ENCODE measurements around the gene RBBP7. TPM values are rescaled to one million over a fixed set of nuclear protein-coding genes. Genes with fewer than 3 reads are reported as not detected.

The RBBP7 gene
- total and polyA plus RNA-seq, 2 of the 8 experiments (the other 6 are each of a cell fraction or from before 2014, with no cell fraction given): 107 to 138 TPM

- Histone ChIP-seq H3K4ac (replicated peaks; ENCODE audit: insufficient read length, low read depth, low read length) (no peak overlapping the region), H3K9ac (replicated peaks in 1 of 4; ENCODE audit: extremely low read depth in 1 of 4, low read depth in 3 of 4, low read length in 3 of 4) (no peak overlapping the region), H2AFZ (ENCODE audit: low read length) (no peak overlapping the region), H2BK15ac (ENCODE audit: low read length) (no peak overlapping the region), H3K79me1 (ENCODE audit: low read depth, low read length) (no peaks in the 10 kb centered on the region), H3K27me3 (replicated peaks in 1 of 4; ENCODE audit: control insufficient read depth in 3 of 4, extremely low read depth in 1 of 4, insufficient read depth in 3 of 4, low read length in 3 of 4) (no peaks in the 10 kb centered on the region), H4K20me1 (replicated peaks in 1 of 2; ENCODE audit: control insufficient read depth in 1 of 2, insufficient read depth in 2 of 2, low read length in 2 of 2) (no peaks in the 10 kb centered on the region), H3K23ac (ENCODE audit: insufficient read length) (no peak overlapping the region), H4K8ac (ENCODE audit: extremely low read depth, insufficient read depth, low read length) (no peak overlapping the region), H4K5ac (ENCODE audit: insufficient read length, low read depth, low read length) (no peak overlapping the region), H3K4me2 (ENCODE audit: insufficient read depth in 1 of 2, low read depth in 2 of 2, low read length in 2 of 2) (no peak overlapping the region), H2BK12ac (ENCODE audit: low read depth, low read length) (no peak overlapping the region), H3K27ac (ENCODE audit: low read depth, low read length) (no peak overlapping the region), H3K9me3 (ENCODE audit: insufficient read depth in 2 of 2, low read depth in 1 of 2, low read length in 1 of 2) (no peaks in the 10 kb centered on the region), H3K18ac (ENCODE audit: extremely low read depth, low read length) (no peak overlapping the region), H2BK5ac (ENCODE audit: low read depth, low read length) (no peak overlapping the region), H3K23me2 (ENCODE audit: low read depth, low read length) (no peaks in the 10 kb centered on the region), H2BK120ac (replicated peaks; ENCODE audit: low read depth, low read length) (no peak overlapping the region), H4K91ac (replicated peaks; ENCODE audit: insufficient read length, low read length) (no peak overlapping the region), H3K79me2 (ENCODE audit: control insufficient read depth in 1 of 2, insufficient read depth in 2 of 2, low read length in 2 of 2) (no peaks in the 10 kb centered on the region), H2AK5ac (ENCODE audit: low read depth, low read length) (no peak overlapping the region), H3K36me3 (ENCODE audit: control insufficient read depth in 2 of 4, insufficient read depth in 4 of 4, low read length in 3 of 4) (no peaks in the 10 kb centered on the region), H3K56ac (replicated peaks; ENCODE audit: insufficient read length, low read depth, low read length) (no peak overlapping the region), H2BK20ac (ENCODE audit: low read length) (no peak overlapping the region), H3K4me1 (replicated peaks in 1 of 4; ENCODE audit: control insufficient read depth in 3 of 4, insufficient read depth in 4 of 4, low read length in 3 of 4) (peaks cover 0 to 4% (median 0%) of the 10 kb centered on the region in 4 experiments; a peak in 3 of 7 replicates), H3K14ac (ENCODE audit: insufficient read length) (no peak overlapping the region), H3K4me3 (ENCODE audit: extremely low read depth in 1 of 4, insufficient read depth in 2 of 4, low read depth in 3 of 4, low read length in 4 of 4) (no peak overlapping the region)
- DNase-seq (ENCODE audit: low read depth in 1 of 2, low spot score in 2 of 2): no peak
- WGBS, 2 experiments (ENCODE audit: extremely low coverage in 1 of 2, insufficient coverage in 1 of 2, insufficient read length in 1 of 2, insufficient replicate concordance in 2 of 2, low coverage in 1 of 2, low lambda C conversion rate in 2 of 2, missing lambda C conversion rate in 1 of 2): 88% methylated on average over 1 of the region's 1 CpG; no CpG with 5 or more reads in 1 of the 2 experiments
- ChIA-PET CTCF (ENCODE audit: partially characterized antibody) (no interaction called here), POLR2A (ENCODE audit: partially characterized antibody) (no interaction called here)
- FAIRE-seq: no peak
- TF ChIP-seq MAX (IDR thresholded peaks at IDR 0.05) (no peak), KDM4A (IDR thresholded peaks at IDR 0.05; ENCODE audit: low read depth, low read length, severe bottlenecking) (no peak), BRCA1 (IDR thresholded peaks at IDR 0.05; ENCODE audit: low read depth, low read length) (no peak)
These were observed 6.5 kb upstream of the RBBP7 start for GRCh38 chrX:16876696-16877095.

Measured in H1 (cell line).